Measurements from ENCODE around the gene ZBTB17. TPM values are rescaled to one million over a fixed set of nuclear protein-coding genes. Genes with fewer than 3 reads are reported as not detected.
"Not testable (repeated sequence)": the region's sequence is repeated elsewhere in the genome, so short reads cannot be mapped to it uniquely, and the experiment has no call there.

The ZBTB17 gene
- total RNA-seq, 1 experiment from 2014 or later: 41.6 TPM

DNA sequence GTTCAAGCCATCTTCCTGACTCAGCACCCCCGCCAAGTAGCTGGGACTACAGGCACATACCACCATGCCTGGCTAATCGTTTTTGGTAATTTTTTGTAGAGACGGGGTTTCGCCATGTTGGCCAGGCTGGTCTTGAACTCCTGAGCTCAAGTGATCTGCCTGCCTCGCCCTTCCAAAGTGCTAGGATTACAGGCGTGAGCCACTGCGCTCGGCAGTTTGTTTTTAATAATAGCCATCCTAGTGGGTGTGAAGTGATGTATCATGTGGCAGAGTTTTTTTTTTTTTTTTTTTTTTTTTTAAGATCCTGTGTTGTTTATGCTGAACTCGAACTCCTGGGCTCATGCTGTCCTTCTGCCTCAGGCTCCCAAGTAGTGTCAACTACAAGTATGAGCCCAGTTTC is 76.6 kb downstream of the ZBTB17 start:
- BruUV-seq (replicated peaks): no TSS peak
- H3K27ac ChIP-seq (ENCODE audit: low read length): no peak overlapping the region
- in situ Hi-C loops (cut with HindIII; ENCODE audit: low pct_unique_long_range_greater_than_20kb, low sequenced_read_pairs) (no loop called here), intact Hi-C loops (cut with micrococcal nuclease; ENCODE audit: unreplicated experiment) (no loop called here)
- no peaks in the 10 kb centered on the region for H3K9me3 ChIP-seq (ENCODE audit: control insufficient read depth, insufficient read depth, low read depth, low read length)
- H3K36me3 ChIP-seq (ENCODE audit: control insufficient read depth, insufficient read depth, low read length): no peaks in the 10 kb centered on the region
- DNase-seq (ENCODE audit: low read depth, low spot score) (no peak), ATAC-seq (no peak)
- ChIA-PET CTCF (no interaction called here), POLR2A (no interaction called here)
- H3K4me3 ChIP-seq (ENCODE audit: low read depth in 2 of 2, low read length in 2 of 2): no peak overlapping the region
- H3K4me1 ChIP-seq (ENCODE audit: control insufficient read depth, insufficient read depth, low read length): peaks cover 27% of the 10 kb centered on the region
- no peaks in the 10 kb centered on the region for H3K27me3 ChIP-seq (ENCODE audit: control insufficient read depth, insufficient read depth, low read length)
- TF ChIP-seq SIN3A (IDR thresholded peaks at IDR 0.05; ENCODE audit: borderline replicate concordance, insufficient read depth, low read depth, low read length) (no peak), TCF7L2 (IDR thresholded peaks at IDR 0.05; ENCODE audit: low read depth, low read length) (no peak), POLR2AphosphoS5 (IDR thresholded peaks at IDR 0.05; ENCODE audit: low read depth, low read length) (no peak)
- TF ChIP-seq, protein P1, sequence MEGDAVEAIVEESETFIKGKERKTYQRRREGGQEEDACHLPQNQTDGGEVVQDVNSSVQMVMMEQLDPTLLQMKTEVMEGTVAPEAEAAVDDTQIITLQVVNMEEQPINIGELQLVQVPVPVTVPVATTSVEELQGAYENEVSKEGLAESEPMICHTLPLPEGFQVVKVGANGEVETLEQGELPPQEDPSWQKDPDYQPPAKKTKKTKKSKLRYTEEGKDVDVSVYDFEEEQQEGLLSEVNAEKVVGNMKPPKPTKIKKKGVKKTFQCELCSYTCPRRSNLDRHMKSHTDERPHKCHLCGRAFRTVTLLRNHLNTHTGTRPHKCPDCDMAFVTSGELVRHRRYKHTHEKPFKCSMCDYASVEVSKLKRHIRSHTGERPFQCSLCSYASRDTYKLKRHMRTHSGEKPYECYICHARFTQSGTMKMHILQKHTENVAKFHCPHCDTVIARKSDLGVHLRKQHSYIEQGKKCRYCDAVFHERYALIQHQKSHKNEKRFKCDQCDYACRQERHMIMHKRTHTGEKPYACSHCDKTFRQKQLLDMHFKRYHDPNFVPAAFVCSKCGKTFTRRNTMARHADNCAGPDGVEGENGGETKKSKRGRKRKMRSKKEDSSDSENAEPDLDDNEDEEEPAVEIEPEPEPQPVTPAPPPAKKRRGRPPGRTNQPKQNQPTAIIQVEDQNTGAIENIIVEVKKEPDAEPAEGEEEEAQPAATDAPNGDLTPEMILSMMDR (IDR thresholded peaks at IDR 0.05): no peak
- TF ChIP-seq, protein P2, sequence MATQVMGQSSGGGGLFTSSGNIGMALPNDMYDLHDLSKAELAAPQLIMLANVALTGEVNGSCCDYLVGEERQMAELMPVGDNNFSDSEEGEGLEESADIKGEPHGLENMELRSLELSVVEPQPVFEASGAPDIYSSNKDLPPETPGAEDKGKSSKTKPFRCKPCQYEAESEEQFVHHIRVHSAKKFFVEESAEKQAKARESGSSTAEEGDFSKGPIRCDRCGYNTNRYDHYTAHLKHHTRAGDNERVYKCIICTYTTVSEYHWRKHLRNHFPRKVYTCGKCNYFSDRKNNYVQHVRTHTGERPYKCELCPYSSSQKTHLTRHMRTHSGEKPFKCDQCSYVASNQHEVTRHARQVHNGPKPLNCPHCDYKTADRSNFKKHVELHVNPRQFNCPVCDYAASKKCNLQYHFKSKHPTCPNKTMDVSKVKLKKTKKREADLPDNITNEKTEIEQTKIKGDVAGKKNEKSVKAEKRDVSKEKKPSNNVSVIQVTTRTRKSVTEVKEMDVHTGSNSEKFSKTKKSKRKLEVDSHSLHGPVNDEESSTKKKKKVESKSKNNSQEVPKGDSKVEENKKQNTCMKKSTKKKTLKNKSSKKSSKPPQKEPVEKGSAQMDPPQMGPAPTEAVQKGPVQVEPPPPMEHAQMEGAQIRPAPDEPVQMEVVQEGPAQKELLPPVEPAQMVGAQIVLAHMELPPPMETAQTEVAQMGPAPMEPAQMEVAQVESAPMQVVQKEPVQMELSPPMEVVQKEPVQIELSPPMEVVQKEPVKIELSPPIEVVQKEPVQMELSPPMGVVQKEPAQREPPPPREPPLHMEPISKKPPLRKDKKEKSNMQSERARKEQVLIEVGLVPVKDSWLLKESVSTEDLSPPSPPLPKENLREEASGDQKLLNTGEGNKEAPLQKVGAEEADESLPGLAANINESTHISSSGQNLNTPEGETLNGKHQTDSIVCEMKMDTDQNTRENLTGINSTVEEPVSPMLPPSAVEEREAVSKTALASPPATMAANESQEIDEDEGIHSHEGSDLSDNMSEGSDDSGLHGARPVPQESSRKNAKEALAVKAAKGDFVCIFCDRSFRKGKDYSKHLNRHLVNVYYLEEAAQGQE (IDR thresholded peaks at IDR 0.05; ENCODE audit: insufficient read depth in 1 of 2, low read depth in 2 of 2, low read length in 1 of 2): no peak

DNA sequence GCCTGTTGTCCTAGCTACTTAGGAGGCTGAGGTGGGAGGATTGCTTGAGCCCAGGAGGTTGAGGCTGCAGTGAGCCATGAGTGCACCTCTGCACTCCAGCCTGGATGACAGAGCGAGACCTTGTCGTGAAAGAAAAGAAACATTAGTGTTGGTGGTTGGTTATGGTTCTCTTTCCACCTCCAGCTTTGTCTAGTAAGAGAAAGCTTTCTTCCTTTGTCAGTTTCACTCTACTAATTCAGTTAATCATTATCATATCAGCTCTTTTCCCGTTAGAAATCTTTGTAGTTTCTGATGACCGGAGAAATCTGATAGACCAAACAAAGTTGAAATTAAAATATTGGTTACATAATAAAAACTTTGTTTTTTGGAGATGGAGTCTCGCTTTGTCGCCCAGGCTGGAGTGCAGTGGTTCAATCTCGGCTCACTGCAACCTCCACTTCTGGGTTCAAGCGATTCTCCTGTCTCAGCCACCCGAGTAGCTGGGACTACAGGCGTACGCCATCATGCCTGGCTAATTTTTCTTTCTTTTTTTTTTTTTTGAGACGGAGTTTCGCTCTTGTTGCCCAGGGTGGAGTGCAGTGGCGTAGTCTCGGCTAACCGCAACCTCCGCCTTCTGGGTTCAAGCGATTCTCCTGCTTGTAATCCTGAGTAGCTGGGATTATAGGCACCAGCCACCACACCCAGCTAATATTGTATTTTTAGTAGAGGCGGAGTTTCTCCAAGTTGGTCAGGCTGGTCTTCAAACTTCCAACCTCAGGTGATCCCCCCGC is 78.9 kb downstream of the ZBTB17 start:
- peaks cover 13% of the 10 kb centered on the region for H3K4me1 ChIP-seq (ENCODE audit: control insufficient read depth, insufficient read depth, low read length)
- H3K27ac ChIP-seq (ENCODE audit: low read length); H3K27me3 ChIP-seq (ENCODE audit: control insufficient read depth, insufficient read depth, low read length); intact Hi-C loops (cut with micrococcal nuclease; ENCODE audit: unreplicated experiment); H3K9me3 ChIP-seq (ENCODE audit: control insufficient read depth, insufficient read depth, low read depth, low read length); BruUV-seq (replicated peaks); H3K4me3 ChIP-seq (ENCODE audit: low read depth in 2 of 2, low read length in 2 of 2); ATAC-seq; DNase-seq (ENCODE audit: low read depth, low spot score); in situ Hi-C loops (cut with HindIII; ENCODE audit: low pct_unique_long_range_greater_than_20kb, low sequenced_read_pairs); H3K36me3 ChIP-seq (ENCODE audit: control insufficient read depth, insufficient read depth, low read length); POLR2A ChIA-PET: not testable (repeated sequence)
- CTCF ChIA-PET: interaction anchor here (0.5 kb wide), 1 partner anchor 9 kb away, joined by 10 read pairs; no protein-coding TSS in a partner anchor

DNA sequence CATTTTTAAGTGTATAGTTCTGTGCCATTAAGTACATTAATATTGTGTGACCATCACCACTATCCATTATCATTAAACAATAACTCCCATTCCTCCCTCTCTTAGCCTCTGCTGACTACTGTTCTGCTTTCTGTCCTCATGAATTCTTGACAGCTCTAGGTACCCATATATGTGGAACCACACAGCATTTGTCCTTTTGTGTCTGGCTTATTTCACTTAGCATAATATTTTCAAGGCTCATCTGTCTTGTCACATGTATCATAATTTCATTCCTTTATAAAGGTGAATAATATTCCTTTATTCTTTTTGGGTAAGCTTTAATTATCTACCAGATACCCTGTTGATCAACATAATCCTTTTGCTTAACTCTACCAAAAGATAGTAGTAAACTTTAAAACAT is 80.7 kb downstream of the ZBTB17 start:
- Histone ChIP-seq H3K27me3 (ENCODE audit: control insufficient read depth, insufficient read depth, low read length) (no peaks in the 10 kb centered on the region), H3K9me3 (ENCODE audit: control insufficient read depth, insufficient read depth, low read depth, low read length) (no peaks in the 10 kb centered on the region), H3K27ac (ENCODE audit: low read length) (no peak overlapping the region), H3K36me3 (ENCODE audit: control insufficient read depth, insufficient read depth, low read length) (no peaks in the 10 kb centered on the region), H3K4me1 (ENCODE audit: control insufficient read depth, insufficient read depth, low read length) (peaks cover 2% of the 10 kb centered on the region; the same call in 1 of the 2 replicates), H3K4me3 (ENCODE audit: low read depth in 2 of 2, low read length in 2 of 2) (no peak overlapping the region)
- no peak for ATAC-seq
- intact Hi-C loops (cut with micrococcal nuclease; ENCODE audit: unreplicated experiment): no loop called here
- in situ Hi-C loops (cut with HindIII; ENCODE audit: low pct_unique_long_range_greater_than_20kb, low sequenced_read_pairs): no loop called here
- TF ChIP-seq POLR2AphosphoS5 (IDR thresholded peaks at IDR 0.05; ENCODE audit: low read depth, low read length): no peak
- TF ChIP-seq, protein P1 (IDR thresholded peaks at IDR 0.05): no peak
- no peak for TF ChIP-seq SIN3A (IDR thresholded peaks at IDR 0.05; ENCODE audit: borderline replicate concordance, insufficient read depth, low read depth, low read length)
- POLR2A ChIA-PET: no interaction called here
- no peak for DNase-seq (ENCODE audit: low read depth, low spot score)
- CTCF ChIA-PET: no interaction called here
- no TSS peak for BruUV-seq (replicated peaks)

DNA sequence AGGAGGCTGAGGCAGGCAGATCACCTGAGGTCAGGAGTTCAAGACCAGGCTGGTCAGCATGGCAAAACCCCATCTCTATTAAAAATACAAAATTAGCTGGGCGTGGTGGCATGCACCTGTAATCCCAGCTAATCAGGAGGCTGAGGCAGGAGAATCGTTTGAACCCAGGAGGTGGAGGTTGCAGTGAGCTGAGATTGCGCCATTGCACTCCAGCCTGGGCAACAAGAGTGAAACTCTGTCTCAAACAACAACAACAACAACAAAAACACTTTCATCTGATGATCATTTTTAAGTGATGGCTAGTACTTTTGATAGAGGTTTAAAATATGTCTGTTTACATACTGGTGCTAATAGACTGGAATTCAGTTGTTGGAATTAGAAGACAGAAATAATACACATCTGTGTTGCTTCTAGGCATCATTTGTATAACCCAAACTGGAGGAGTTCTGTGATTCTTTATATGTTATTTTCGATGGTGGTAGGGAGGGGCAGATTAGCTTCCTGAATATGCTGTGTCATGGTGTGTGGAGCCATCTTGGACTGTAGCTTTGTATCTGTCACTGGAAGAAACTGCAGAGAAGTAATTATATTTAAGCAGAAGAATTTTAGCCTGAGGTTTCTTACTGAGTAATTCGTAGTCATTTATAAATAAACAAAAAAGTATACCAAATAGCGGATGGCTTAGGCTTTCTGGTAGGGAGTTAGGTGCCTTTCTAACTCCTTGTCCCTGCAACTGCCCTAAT is 82.9 kb downstream of the ZBTB17 start:
- H3K4me1 ChIP-seq (ENCODE audit: control insufficient read depth, insufficient read depth, low read length); H3K27me3 ChIP-seq (ENCODE audit: control insufficient read depth, insufficient read depth, low read length); H3K9me3 ChIP-seq (ENCODE audit: control insufficient read depth, insufficient read depth, low read depth, low read length); CTCF ChIA-PET; BruUV-seq (replicated peaks); intact Hi-C loops (cut with micrococcal nuclease; ENCODE audit: unreplicated experiment); DNase-seq (ENCODE audit: low read depth, low spot score); in situ Hi-C loops (cut with HindIII; ENCODE audit: low pct_unique_long_range_greater_than_20kb, low sequenced_read_pairs); H3K4me3 ChIP-seq (ENCODE audit: low read depth in 2 of 2, low read length in 2 of 2); POLR2A ChIA-PET; H3K36me3 ChIP-seq (ENCODE audit: control insufficient read depth, insufficient read depth, low read length): not testable (repeated sequence)
- peak overlapping the region; percentile 60 for H3K27ac ChIP-seq (ENCODE audit: low read length)
- ATAC-seq: peak; percentile 46; the same call in 1 of the 2 replicates

Measured in Panc1 (cell line).